ENCODE results near the gene ACTBL2.

- TF ChIP-seq CTCF (conservative IDR thresholded peaks at IDR 0.05; ENCODE audit: low read depth, low read length) (no peak), EZH2 (IDR thresholded peaks at IDR 0.05; ENCODE audit: borderline replicate concordance, low read depth, low read length, poor library complexity, severe bottlenecking) (no peak)
Observed at GRCh38 chr5:57505272-57506200, 22.9 kb upstream of the ACTBL2 start.

All from A673 (cell line).